DND-41 (cell line): ENCODE results near the gene CLNK.

Experiments
- ATAC-seq: fragments of 200-7000 bp; cut with Tn5 transposase; 3 replicates; pipeline ENCODE4 v1.9.1; 2021; ENCODE audit warnings: low read depth; ENCODE audit not compliant: insufficient read depth
- DNase-seq: peaks from one replicate; pipeline ENCODE4 v3.0.0-alpha.2; 2020
- H2AFZ ChIP-seq: 2 replicates; pipeline ENCODE4 v1.6.0; 2012; ENCODE audit warnings: low read depth, low read length
- H3K27ac ChIP-seq: 2 replicates; pipeline ENCODE4 v1.5.1; 2012; ENCODE audit warnings: low read length, inconsistent platforms
- H3K27me3 ChIP-seq: fragments of 200-600 bp; sonication (generic); 2 replicates; pipeline ENCODE4 v1.6.0; 2012; ENCODE audit warnings: low read length, mild to moderate bottlenecking, inconsistent platforms; ENCODE audit not compliant: insufficient read depth, poor library complexity
- H3K36me3 ChIP-seq: 2 replicates; pipeline ENCODE4 v1.5.1; 2012; ENCODE audit warnings: low read length, inconsistent platforms; ENCODE audit not compliant: insufficient read depth
- H3K4me1 ChIP-seq: 2 replicates; pipeline ENCODE4 v1.5.1; 2012; ENCODE audit warnings: mild to moderate bottlenecking, low read length; ENCODE audit not compliant: insufficient read depth
- H3K4me2 ChIP-seq: 2 replicates; pipeline ENCODE4 v1.6.0; 2012; ENCODE audit warnings: mild to moderate bottlenecking, moderate library complexity, low read length, inconsistent platforms; ENCODE audit not compliant: insufficient read depth
- H3K4me3 ChIP-seq, 2 experiments: fragments of 200-600 bp in 1 of 2; shearing (Covaris generic) in 1 of 2; 2 replicates each; pipeline ENCODE4 v1.5.1; 2012 to 2016; ENCODE audit warnings: inconsistent platforms in 2 of 2, low read length in 2 of 2, mild to moderate bottlenecking in 2 of 2, low read depth in 1 of 2, moderate library complexity in 1 of 2
- H3K79me2 ChIP-seq: 2 replicates; pipeline ENCODE4 v1.6.0; 2012; ENCODE audit warnings: low read length, inconsistent platforms; ENCODE audit not compliant: insufficient read depth
- H3K9ac ChIP-seq: 2 replicates; pipeline ENCODE4 v1.6.0; 2012; ENCODE audit warnings: low read depth, mild to moderate bottlenecking, inconsistent platforms, low read length, moderate library complexity
- H3K9me3 ChIP-seq: 2 replicates; pipeline ENCODE4 v1.5.1; 2012; ENCODE audit warnings: low read length, moderate library complexity, mild to moderate bottlenecking, inconsistent platforms; ENCODE audit not compliant: insufficient read depth, severe bottlenecking
- H4K20me1 ChIP-seq: 2 replicates; pipeline ENCODE4 v1.6.0; 2012; ENCODE audit warnings: low read length; ENCODE audit not compliant: insufficient read depth
- CTCF ChIP-seq: IDR thresholded peaks from 2 replicates; pipeline ENCODE4 v1.5.1; 2012; ENCODE audit warnings: borderline replicate concordance, low read length, moderate library complexity, mild to moderate bottlenecking; ENCODE audit not compliant: poor library complexity, severe bottlenecking; ENCODE audit errors: extremely low read depth
- EZH2 ChIP-seq: IDR thresholded peaks from 3 replicates; pipeline ENCODE4 v1.6.1; 2012; ENCODE audit warnings: borderline replicate concordance, low read depth, mild to moderate bottlenecking, moderate library complexity, low read length, inconsistent platforms; ENCODE audit not compliant: severe bottlenecking

The CLNK gene

GRCh38 chr4:10608501-10609219 lies 75.9 kb downstream of the CLNK start:
- H3K4me1 ChIP-seq, result no peaks in the 10 kb centered on the region
- H3K27me3 ChIP-seq, result no peaks in the 10 kb centered on the region
- no peak overlapping the region for H2AFZ ChIP-seq
- no peak overlapping the region for H3K4me2 ChIP-seq
- H3K36me3 ChIP-seq, result no peaks in the 10 kb centered on the region
- no peak for TF ChIP-seq CTCF
- TF ChIP-seq EZH2, result no peak
- no peak for ATAC-seq
- H3K79me2 ChIP-seq, result no peaks in the 10 kb centered on the region
- H3K9me3 ChIP-seq, result no peaks in the 10 kb centered on the region
- H3K9ac ChIP-seq, result no peak overlapping the region
- no peak overlapping the region for H3K4me3 ChIP-seq
- no peak for DNase-seq
- no peak overlapping the region for H3K27ac ChIP-seq
- H4K20me1 ChIP-seq, result no peaks in the 10 kb centered on the region

GRCh38 chr4:10607206-10607605 lies 77.4 kb downstream of the CLNK start:
- Histone ChIP-seq H2AFZ (no peak overlapping the region), H3K9me3 (no peaks in the 10 kb centered on the region), H3K36me3 (no peaks in the 10 kb centered on the region), H3K9ac (no peak overlapping the region), H4K20me1 (no peaks in the 10 kb centered on the region), H3K4me2 (no peak overlapping the region), H3K79me2 (no peaks in the 10 kb centered on the region), H3K27me3 (no peaks in the 10 kb centered on the region), H3K4me1 (no peaks in the 10 kb centered on the region), H3K4me3 (no peak overlapping the region), H3K27ac (no peak overlapping the region)
- TF ChIP-seq EZH2 (no peak), CTCF (no peak)
- no peak for ATAC-seq
- DNase-seq, result no peak

GRCh38 chr4:10606483-10607155 lies 77.9 kb downstream of the CLNK start:
- no peak overlapping the region for H3K4me2 ChIP-seq
- DNase-seq (no peak), ATAC-seq (no peak)
- no peak overlapping the region for H3K9ac ChIP-seq
- no peaks in the 10 kb centered on the region for H3K36me3 ChIP-seq
- no peaks in the 10 kb centered on the region for H4K20me1 ChIP-seq
- H2AFZ ChIP-seq, result no peak overlapping the region
- H3K4me3 ChIP-seq, result no peak overlapping the region
- TF ChIP-seq CTCF (no peak), EZH2 (no peak)
- H3K27ac ChIP-seq, result no peak overlapping the region
- no peaks in the 10 kb centered on the region for H3K27me3 ChIP-seq
- H3K4me1 ChIP-seq, result no peaks in the 10 kb centered on the region
- no peaks in the 10 kb centered on the region for H3K79me2 ChIP-seq
- no peaks in the 10 kb centered on the region for H3K9me3 ChIP-seq
